SK-N-MC (cell line): ENCODE data around the gene PANK2.
"Not testable (repeated sequence)": the region's sequence is repeated elsewhere in the genome, so short reads cannot be mapped to it uniquely, and the experiment has no call there.

Experiments
- DNase-seq: peaks from one replicate; pipeline ENCODE4 v3.0.0-alpha.2; 2011; ENCODE audit warnings: low read depth, low spot score
- H3K27ac ChIP-seq: fragments of 200-600 bp; sonication (generic); 2 replicates; pipeline ENCODE4 v1.5.1; 2016; ENCODE audit warnings: mixed run types
- H3K36me3 ChIP-seq: fragments of 200-600 bp; sonication (generic); 2 replicates; pipeline ENCODE4 v1.6.1; 2017; ENCODE audit warnings: antibody characterized with exemption, low read length, mixed read lengths; ENCODE audit not compliant: insufficient read depth
- H3K4me3 ChIP-seq: fragments of 200-600 bp; sonication (generic); 2 replicates; pipeline ENCODE4 v1.5.1; 2016
- H3K9ac ChIP-seq: fragments of 200-600 bp; sonication (generic); 2 replicates; pipeline ENCODE4 v1.8.0; 2017; ENCODE audit warnings: mixed run types, mixed read lengths; ENCODE audit not compliant: insufficient read length
- H3K9me3 ChIP-seq: fragments of 200-600 bp; sonication (generic); 2 replicates; pipeline ENCODE4 v1.6.1; 2017; ENCODE audit warnings: low read depth, mild to moderate bottlenecking, antibody characterized with exemption, low read length, moderate library complexity, mixed read lengths
- EZH2 ChIP-seq: fragments of 200-600 bp; sonication (generic); IDR thresholded peaks from one replicate; pipeline ENCODE4 v1.6.1; 2017; ENCODE audit warnings: antibody characterized with exemption
- FOXP2 ChIP-seq: optimal IDR thresholded peaks from 2 replicates; pipeline ENCODE3; 2011; ENCODE audit warnings: mild to moderate bottlenecking, moderate library complexity; ENCODE audit not compliant: insufficient read depth; ENCODE audit errors: extremely low read length, control extremely low read depth
- POLR2AphosphoS5 ChIP-seq: IDR thresholded peaks from 2 replicates; pipeline ENCODE4 v1.6.1; 2012; ENCODE audit warnings: mild to moderate bottlenecking, low read depth, low read length, borderline replicate concordance

The PANK2 gene

GRCh38 chr20:3970016-3970415 is 80.8 kb downstream of the PANK2 start:
- no peak for DNase-seq
- H3K9me3 ChIP-seq: no peaks in the 10 kb centered on the region
- no peak overlapping the region for H3K4me3 ChIP-seq
- TF ChIP-seq EZH2 (no peak), FOXP2 (no peak), POLR2AphosphoS5 (no peak)
- H3K9ac ChIP-seq: no peak overlapping the region
- no peak overlapping the region for H3K27ac ChIP-seq
- H3K36me3 ChIP-seq: peaks cover 8% of the 10 kb centered on the region; the same call in 1 of the 2 replicates

DNA sequence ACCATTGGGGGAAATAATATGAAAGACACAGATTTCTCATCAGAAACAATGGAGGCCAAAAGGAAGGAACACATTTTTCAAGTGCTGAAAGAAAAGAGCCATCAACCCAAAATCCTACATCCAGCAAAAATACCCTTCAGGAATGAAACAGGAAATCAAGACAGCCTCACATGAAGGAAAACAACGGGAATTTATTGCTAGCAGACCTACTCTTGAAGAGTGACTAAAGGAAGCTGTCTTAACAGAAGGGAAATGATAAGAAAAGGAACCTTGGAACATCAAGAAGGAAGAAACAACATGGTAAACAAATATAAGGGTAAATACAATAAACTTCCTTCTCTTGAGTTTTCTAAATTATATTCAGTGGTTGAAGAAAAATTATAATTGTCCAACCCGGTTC is 82.0 kb downstream of the PANK2 start:
- Histone ChIP-seq H3K9ac (no peak overlapping the region), H3K36me3 (peaks cover 8% of the 10 kb centered on the region; the same call in 1 of the 2 replicates), H3K27ac (peak overlapping the region; percentile 70), H3K4me3 (0 out of 2 replicates have a peak overlapping the region, but pooled peaks have one; percentile 7), H3K9me3 (no peaks in the 10 kb centered on the region)
- DNase-seq: no peak
- TF ChIP-seq FOXP2 (no peak), POLR2AphosphoS5 (no peak), EZH2 (no peak)

GRCh38 chr20:3972161-3972560 is 83.0 kb downstream of the PANK2 start:
- Histone ChIP-seq H3K9me3 (no peaks in the 10 kb centered on the region), H3K36me3 (peaks cover 8% of the 10 kb centered on the region; the same call in 1 of the 2 replicates), H3K27ac (no peak overlapping the region), H3K9ac (no peak overlapping the region), H3K4me3 (no peak overlapping the region)
- no peak for DNase-seq
- TF ChIP-seq EZH2 (no peak), POLR2AphosphoS5 (no peak), FOXP2 (no peak)

- not testable (repeated sequence) for H3K36me3 ChIP-seq, H3K9me3 ChIP-seq, H3K27ac ChIP-seq, H3K9ac ChIP-seq, H3K4me3 ChIP-seq, DNase-seq
Measured at GRCh38 chr20:3972631-3973030, 83.4 kb downstream of the PANK2 start.

GRCh38 chr20:3973705-3974104 is 84.5 kb downstream of the PANK2 start:
- DNase-seq: no peak
- TF ChIP-seq EZH2 (no peak), FOXP2 (no peak), POLR2AphosphoS5 (no peak)
- Histone ChIP-seq H3K36me3 (peaks cover 8% of the 10 kb centered on the region; the same call in 1 of the 2 replicates), H3K4me3 (no peak overlapping the region), H3K27ac (peak overlapping the region; percentile 14; the same call in 1 of the 2 replicates), H3K9me3 (no peaks in the 10 kb centered on the region), H3K9ac (no peak overlapping the region)

DNA sequence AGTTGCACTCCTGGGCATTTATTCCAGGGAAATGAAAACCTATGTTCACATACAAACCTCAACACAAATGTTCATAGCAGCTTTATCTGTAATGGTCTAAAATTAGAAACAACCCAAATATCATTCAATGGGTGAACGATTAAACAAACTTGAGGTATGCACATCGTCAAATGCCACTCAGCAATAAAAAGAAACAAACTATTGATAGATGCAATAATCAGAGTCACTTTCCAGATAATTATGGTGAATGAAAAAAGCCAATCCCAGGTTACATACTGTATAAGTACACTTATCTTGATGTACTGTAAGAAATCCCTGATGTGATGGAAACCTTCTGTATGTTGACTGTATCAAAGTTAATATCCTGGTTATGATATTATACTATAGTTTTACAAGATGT is 87.3 kb downstream of the PANK2 start:
- peak overlapping the region; percentile 20; the same call in 1 of the 2 replicates for H3K27ac ChIP-seq

More for the DNA sequence above, 87.3 kb downstream of the PANK2 start:
- no peak for DNase-seq
- H3K9ac ChIP-seq: no peak overlapping the region
- no peak overlapping the region for H3K4me3 ChIP-seq
- H3K36me3 ChIP-seq: peaks cover 3% of the 10 kb centered on the region; the same call in 1 of the 2 replicates
- TF ChIP-seq POLR2AphosphoS5 (no peak), FOXP2 (no peak), EZH2 (no peak)
- H3K9me3 ChIP-seq: no peaks in the 10 kb centered on the region
